Superior temporal gyrus (tissue), 1 donor: ENCODE data around the gene MORF4L1.

Experiments
- DNase-seq: peaks from one replicate; pipeline ENCODE4 v3.0.0-alpha.2; 2016; ENCODE audit errors: extremely low spot score

Gene MORF4L1

DNA sequence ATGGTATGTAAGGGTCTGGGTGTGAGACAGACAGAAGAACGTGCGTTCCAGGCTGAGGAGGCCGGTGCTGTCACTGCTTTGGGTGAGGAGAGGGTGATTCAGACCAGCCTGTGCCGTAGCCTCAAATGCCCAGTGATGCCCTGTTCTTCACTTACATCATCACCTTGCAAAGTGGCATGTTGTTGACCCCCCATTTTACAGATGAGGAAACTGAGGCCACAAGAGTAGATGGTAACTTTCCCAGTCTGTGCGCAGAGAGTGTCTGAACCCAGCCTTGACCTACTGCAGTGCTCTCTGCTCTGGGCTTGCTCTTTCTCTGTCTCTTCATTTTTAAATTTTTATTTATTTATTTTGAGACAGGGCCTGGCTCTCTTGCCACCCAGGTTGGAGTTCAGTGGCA is 73.8 kb downstream of the MORF4L1 start:
- DNase-seq = no peak

DNA sequence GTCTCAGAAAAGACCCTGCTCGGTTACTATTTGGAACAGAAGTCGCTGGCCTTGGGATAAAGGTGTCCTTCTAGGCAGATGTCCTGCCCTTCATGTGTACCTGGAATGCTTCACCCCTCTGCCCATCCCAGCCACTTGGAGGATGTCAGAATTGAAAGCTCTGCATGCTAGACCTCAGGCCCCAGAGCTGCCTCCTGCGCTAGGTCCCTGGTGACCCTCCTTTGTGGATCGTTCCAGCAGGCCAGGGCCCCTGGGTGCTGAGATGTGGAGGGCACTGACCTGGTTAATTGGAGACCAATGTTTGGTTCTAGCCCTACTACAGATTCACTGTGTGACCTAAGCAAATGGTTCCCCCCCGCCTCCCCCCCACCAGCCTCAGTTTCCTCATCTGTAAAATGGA is 74.8 kb downstream of the MORF4L1 start:
- DNase-seq = no peak
